ENCODE results near the gene XPO4. TPM values are rescaled to one million over a fixed set of nuclear protein-coding genes. Genes with fewer than 3 reads are reported as not detected.
"Not testable (repeated sequence)": the region's sequence is repeated elsewhere in the genome, so short reads cannot be mapped to it uniquely, and the experiment has no call there.

Gene XPO4
- total RNA-seq, 2 donors from 2014 or later = 9.1 to 9.6 TPM

DNA sequence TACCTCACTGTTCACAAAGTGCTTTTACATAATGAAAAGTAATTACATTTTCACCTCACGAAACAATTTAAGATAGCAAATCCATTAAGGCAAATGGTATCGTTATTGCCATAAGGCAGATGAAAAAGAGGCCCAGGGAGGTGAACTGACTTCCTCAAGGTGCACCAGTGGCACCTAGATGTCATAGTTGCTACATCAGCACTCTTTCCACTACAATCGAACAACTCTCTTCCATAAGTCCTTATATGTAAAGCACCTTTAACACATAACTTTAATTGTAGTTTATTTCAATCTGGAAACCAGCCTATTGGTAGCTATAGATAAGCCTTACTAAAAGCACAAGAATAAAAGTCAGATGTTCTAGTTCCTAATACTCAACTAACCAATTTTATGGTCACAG, 35.1 kb downstream of the XPO4 start:
- Histone ChIP-seq H3K4me3 (no peak overlapping the region), H3K27me3 (no peaks in the 10 kb centered on the region), H3K27ac (no peak overlapping the region), H3K4me1 (peaks cover 5% of the 10 kb centered on the region), H3K9me3 (no peaks in the 10 kb centered on the region), H3K36me3 (replicated peaks in 1 of 2; ENCODE audit: insufficient read depth in 1 of 2, low read depth in 2 of 2) (no peaks in the 10 kb centered on the region)
- WGBS, 2 donors = 84 to 90% methylated on average over 3 of the region's 3 CpGs
- no peak for DNase-seq
- intact Hi-C loops (cut with DNase I) = no loop called here
- TF ChIP-seq CTCF (IDR thresholded peaks at IDR 0.05) (no peak), POLR2A (IDR thresholded peaks at IDR 0.05) (no peak)
- ATAC-seq = no peak

DNA sequence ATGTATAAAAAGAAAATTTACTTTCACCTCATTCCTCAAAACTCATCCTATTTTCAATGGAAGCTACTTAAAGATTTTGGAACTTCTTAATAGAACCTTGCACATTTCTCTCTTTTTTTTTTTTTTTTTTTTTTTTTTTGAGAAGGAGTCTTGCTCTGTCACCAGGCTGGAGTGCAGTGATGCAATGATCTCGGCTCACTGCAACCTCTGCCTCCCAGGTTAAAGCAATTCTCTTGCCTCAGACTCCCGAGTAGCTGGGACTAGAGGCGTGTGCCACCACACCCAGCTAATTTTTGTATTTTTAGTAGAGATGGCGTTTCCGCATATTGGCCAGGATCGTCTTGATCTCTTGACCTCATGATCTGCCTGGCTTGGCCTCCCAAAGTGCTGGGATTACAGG, 40.9 kb downstream of the XPO4 start:
- 92 to 97% methylated on average over 6 of the region's 6 CpGs for WGBS, 2 donors

GRCh38 chr13:20860844-20861243, 41.7 kb downstream of the XPO4 start:
- Histone ChIP-seq H3K9me3 (no peaks in the 10 kb centered on the region), H3K4me1 (no peaks in the 10 kb centered on the region), H3K27ac (no peak overlapping the region), H3K27me3 (no peaks in the 10 kb centered on the region), H3K4me3 (no peak overlapping the region), H3K36me3 (replicated peaks in 1 of 2; ENCODE audit: insufficient read depth in 1 of 2, low read depth in 2 of 2) (no peaks in the 10 kb centered on the region)
- DNase-seq = no peak
- ATAC-seq = no peak
- TF ChIP-seq CTCF (IDR thresholded peaks at IDR 0.05) (no peak), POLR2A (IDR thresholded peaks at IDR 0.05) (no peak)
- intact Hi-C loops (cut with DNase I) = no loop called here

More for the DNA sequence above, 40.9 kb downstream of the XPO4 start:
- H3K9me3 ChIP-seq; H3K4me3 ChIP-seq; H3K27ac ChIP-seq; H3K36me3 ChIP-seq (replicated peaks in 1 of 2; ENCODE audit: insufficient read depth in 1 of 2, low read depth in 2 of 2); H3K27me3 ChIP-seq; ATAC-seq; H3K4me1 ChIP-seq; DNase-seq; intact Hi-C loops (cut with DNase I): not testable (repeated sequence)

DNA sequence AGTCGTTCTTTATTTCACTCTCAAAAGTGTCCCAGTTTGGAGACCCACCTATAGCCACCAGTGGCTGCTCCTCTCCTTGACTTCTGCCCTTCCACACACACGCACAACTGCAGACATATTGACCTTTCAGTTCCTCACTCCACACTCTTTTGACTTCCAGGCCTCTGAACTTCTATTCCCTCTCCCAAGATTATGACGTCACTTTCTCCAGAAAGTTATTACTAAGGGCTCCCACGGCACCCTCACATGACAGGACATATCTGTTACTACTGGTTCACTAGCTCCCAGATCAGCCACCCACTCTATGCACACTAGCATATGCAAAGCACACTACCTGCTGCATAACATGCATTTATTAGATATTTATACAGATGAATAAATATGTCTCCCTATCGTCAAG, 45.9 kb downstream of the XPO4 start:
- DNase-seq (no peak), ATAC-seq (no peak)
- Histone ChIP-seq H3K4me1 (no peaks in the 10 kb centered on the region), H3K36me3 (replicated peaks in 1 of 2; ENCODE audit: insufficient read depth in 1 of 2, low read depth in 2 of 2) (no peaks in the 10 kb centered on the region), H3K27ac (no peak overlapping the region), H3K27me3 (no peaks in the 10 kb centered on the region), H3K4me3 (no peak overlapping the region), H3K9me3 (no peaks in the 10 kb centered on the region)
- no peak for TF ChIP-seq POLR2A (IDR thresholded peaks at IDR 0.05)
- TF ChIP-seq CTCF (IDR thresholded peaks at IDR 0.05) = no peak
- WGBS, 2 donors = 88 to 91% methylated on average over 5 of the region's 5 CpGs
- intact Hi-C loops (cut with DNase I) = no loop called here

- Histone ChIP-seq H3K4me1 (no peaks in the 10 kb centered on the region), H3K4me3 (no peak overlapping the region), H3K27ac (no peak overlapping the region), H3K36me3 (replicated peaks in 1 of 2; ENCODE audit: insufficient read depth in 1 of 2, low read depth in 2 of 2) (no peaks in the 10 kb centered on the region), H3K27me3 (no peaks in the 10 kb centered on the region), H3K9me3 (no peaks in the 10 kb centered on the region)
- intact Hi-C loops (cut with DNase I) = no loop called here
- DNase-seq = no peak
- TF ChIP-seq POLR2A (IDR thresholded peaks at IDR 0.05) (no peak), CTCF (IDR thresholded peaks at IDR 0.05) (no peak)
- WGBS, 2 donors = 99 to 100% methylated on average over 1 to 4 of the region's 4 CpGs
- no peak for ATAC-seq
Measured at GRCh38 chr13:20851844-20852402, 50.6 kb downstream of the XPO4 start.

Measured in body of pancreas (tissue), 4 donors.